SHP77 treated with DMSO at 0.1 percent for 48 hours (cell line): ENCODE data around the gene CAPN14.

ENCODE experiments used
- DNase-seq: peaks from one replicate; lab custom pipeline; 2025; lab: John Stamatoyannopoulos, UW

Gene CAPN14

DNA sequence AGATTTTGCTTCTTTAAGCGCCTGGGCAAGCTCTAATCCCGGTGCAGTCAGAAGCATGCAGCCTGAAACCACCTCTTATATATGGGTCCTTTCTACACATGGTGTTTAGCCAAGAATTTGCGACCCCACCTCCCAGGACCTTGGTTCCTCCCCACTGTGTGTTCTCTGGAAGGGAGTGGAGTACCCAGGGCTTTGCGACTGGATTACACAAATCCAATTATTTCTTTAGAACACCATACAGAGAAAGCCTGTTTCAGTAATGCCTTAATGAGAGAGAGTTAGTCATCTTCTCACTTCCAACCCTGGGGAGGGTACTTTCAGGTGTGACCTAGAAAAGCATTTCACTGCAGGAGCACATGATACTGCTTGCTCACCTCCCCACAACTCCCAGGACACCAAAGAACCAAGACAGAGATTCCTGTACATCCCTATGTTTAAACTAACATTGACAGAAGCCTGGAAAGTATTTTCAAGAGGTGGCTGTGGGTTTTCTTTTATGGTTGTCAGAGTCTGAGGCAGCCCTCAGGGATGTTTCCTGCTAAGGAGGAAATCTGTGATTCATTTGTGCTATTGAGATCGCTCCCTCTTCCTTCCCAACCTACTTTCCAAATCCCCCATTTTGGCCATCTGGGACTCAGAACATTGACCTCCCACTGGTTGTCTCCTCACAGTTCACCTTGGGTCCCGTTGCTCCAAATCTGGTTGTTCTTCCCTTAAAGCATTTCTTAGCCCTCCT is at the start of gene CAPN14:
CAPN14 (minus strand) TSS at position 51 of the 736 bp plus-strand sequence. CDS start 12,068 bp downstream, outside the sequence.
- DNase-seq, result no peak

- DNase-seq, result no peak
Measured at GRCh38 chr2:31266804-31267203, 49.5 kb upstream of the CAPN14 start.

DNA sequence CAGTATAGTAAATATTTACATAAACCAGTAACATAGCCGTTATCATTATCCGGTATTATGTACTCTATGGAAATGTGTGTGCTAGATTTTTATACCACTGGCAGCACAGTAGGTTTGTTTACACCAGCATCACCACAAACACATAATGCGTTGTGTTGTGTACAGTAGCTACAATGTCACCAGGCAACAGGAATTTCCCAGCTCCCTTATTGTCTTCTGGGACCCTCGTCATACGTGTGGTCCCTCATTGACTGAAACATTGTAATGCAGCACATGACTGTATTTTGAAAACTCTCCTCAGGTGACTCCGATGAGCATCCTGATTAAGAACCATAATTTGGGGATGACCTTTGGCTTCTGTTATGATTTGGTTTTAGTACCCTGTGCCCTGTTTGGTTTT is 47.9 kb upstream of the CAPN14 start:
- DNase-seq, result no peak

DNA sequence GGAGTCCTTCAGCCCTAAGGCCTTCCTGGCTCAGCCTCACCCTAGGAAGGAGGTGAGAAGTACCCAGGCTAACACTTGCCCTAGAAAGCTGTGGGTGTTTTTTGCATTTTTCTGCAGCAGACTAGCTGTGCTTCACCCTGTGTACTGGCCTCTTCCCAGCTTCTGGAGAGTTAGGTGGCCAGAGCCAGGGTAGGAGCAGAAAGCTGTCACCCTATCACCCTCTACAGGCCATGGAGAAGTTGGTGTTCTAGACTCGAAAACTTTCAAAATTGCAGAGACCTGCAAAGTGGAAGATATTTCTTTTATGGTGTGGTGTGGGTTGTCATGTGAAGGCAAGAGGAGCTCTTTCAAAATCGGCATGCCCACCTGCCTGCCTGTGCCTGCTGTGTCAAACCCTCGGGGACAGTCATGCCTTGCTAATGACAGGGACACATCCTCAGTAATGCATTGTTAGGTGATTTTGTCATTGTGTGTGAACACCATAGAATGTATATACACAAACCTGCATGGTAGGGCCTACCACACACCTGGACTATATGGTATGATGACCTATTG is 46.4 kb upstream of the CAPN14 start:
- no peak for DNase-seq

GRCh38 chr2:31260870-31261269 is 43.6 kb upstream of the CAPN14 start:
- no peak for DNase-seq

DNA sequence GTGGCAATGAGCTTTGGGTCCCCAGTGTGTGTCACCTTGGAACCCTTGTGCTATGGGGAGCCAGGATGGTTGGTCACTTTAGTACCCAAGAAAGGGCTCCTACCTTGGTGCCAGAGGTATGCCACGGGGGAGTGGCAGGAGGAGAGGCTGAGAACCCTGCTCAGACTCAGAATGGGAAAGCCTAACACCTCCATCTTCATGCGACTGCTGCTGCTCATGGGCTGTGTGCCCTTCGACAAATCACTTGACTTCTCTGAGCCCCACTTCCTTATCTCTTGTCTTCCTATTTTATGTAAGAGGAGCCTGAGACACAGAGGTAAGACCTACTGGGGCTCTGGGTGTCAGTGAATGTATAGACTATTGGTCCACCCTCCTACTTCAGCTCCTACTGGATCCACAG is 41.8 kb upstream of the CAPN14 start:
- DNase-seq, result no peak

GRCh38 chr2:31258351-31258750 is 41.0 kb upstream of the CAPN14 start:
- DNase-seq, result no peak

- no peak for DNase-seq
Measured at GRCh38 chr2:31256611-31257382, 39.5 kb upstream of the CAPN14 start.

DNA sequence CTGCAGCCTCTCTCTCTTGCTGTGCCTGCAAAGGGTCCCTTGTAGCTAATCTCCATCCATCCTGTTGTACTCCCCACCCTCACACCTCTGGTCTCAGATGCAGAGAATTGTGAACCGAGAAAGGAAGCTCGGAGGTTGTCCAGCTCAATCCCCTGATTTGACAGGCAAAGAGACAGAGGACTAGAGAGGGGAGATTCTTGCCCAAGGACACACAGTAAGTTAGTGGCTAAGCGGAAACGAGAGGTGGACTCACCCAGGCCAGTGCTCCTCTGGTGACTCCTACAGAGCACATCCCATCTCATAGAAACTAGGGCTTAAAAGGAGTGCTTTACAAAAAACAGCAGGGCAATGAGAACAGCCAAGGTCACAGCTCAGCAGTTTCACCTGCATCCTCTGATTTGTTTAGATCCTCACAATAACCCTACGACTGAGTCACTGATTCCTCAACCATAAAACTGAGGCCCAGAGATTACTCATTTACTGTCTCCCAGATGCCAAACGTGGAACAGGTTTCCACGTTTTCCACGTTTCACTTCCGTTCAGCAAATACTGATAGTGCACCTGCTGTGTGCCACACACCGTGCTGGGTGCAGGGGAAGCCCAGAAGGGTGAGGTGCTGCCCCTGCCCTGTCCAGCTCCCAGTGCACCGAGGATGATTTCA is 38.7 kb upstream of the CAPN14 start:
- no peak for DNase-seq

- no peak for DNase-seq
Measured at GRCh38 chr2:31254237-31255203, 37.2 kb upstream of the CAPN14 start.

GRCh38 chr2:31253356-31254131 is 36.2 kb upstream of the CAPN14 start:
- DNase-seq, result no peak

DNA sequence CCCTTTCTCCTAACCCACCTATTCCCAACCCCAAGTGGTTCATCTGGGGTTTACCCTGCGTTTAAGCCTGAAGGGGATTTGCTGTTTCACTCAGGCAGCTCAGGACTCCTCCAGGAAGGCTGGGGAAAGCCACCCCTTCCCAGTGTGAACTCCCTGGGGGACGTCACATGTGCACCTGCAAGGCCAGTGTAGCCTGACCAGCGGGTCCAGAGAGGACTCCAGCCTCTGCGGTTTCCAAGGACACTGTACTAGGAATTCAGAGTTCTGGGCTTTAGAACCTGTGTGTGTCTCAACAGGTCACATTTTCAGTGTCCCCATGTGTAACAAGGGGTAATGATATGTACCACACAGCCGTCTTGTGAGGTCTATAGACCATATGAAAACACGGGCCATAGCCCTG is 34.5 kb upstream of the CAPN14 start:
- no peak for DNase-seq

DNA sequence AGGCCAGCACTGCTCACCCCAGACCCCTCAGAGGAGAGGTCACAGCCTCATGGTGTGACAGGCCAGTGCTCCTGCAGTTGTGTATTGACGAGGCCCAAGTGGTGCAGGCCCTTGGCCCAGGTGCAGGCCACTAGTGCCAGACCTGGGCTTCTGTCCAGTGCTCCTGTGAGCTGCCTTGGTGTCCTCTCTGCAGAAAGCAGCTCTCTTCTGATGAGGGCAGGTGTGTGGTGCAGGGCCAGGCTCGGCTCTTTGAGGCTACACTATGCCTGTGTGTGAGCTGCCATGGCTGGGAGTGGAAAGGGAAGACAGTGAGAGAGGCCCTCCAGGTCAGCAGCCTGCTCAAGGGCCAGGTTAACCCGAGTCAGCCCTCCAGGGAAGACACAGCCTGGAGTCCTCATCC is 33.7 kb upstream of the CAPN14 start:
- DNase-seq, result no peak

GRCh38 chr2:31249009-31249690 is 31.8 kb upstream of the CAPN14 start:
- DNase-seq, result no peak

DNA sequence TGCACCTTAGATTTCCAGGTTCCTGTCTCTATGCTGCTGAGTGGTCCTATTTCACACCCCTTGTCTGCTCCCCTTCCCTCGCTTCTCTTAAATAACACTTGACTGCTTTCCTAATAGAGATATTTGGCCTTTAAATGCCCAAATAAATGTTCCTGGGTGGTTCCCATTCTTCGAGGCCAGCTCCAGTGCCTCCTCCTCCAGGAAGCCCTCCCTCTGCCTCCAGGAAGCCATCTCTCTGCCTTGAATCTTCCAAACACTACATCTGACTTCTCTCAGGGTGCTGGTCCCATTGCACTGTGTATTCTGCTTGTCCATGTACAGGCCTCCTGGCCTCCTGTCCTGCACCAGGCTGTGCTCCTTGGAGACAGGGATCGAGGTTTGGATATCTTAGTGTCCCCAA is 30.8 kb upstream of the CAPN14 start:
- DNase-seq, result no peak

- no peak for DNase-seq
Measured at GRCh38 chr2:31247711-31248110, 30.4 kb upstream of the CAPN14 start.

GRCh38 chr2:31246184-31246852 is 29.0 kb upstream of the CAPN14 start:
- no peak for DNase-seq

GRCh38 chr2:31244101-31244500 is 26.8 kb upstream of the CAPN14 start:
- no peak for DNase-seq

DNA sequence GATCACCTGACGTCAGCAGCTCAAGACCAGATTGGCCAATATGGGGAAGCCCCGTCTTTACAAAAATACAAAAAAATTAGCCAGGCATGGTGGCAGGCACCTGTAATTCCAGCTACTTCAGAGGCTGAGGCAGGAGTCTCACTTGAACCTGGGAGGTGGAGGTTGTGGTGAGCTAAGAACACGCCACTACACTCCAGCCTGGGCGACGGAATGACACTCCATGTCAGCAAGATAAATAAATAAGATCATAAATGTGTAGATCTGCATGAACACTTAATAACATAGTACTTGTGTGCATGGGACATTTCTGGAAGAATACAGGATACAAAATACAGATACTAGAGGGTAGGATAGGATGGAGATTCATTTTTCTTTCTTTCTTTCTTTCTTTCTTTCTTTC is 25.7 kb upstream of the CAPN14 start:
- DNase-seq, result no peak
